HG03460 (cell line): ENCODE results near the gene CD300C.
"Not testable (repeated sequence)": the region's sequence is repeated elsewhere in the genome, so short reads cannot be mapped to it uniquely, and the experiment has no call there.

ENCODE experiments used
- ATAC-seq: cut with Tn5 transposase; IDR thresholded peaks from one replicate; pipeline ENCODE4 v1.9.1; 2021; ENCODE audit not compliant: unreplicated experiment

The CD300C gene

GRCh38 chr17:74514632-74515334 lies 31.1 kb downstream of the CD300C start:
- no peak for ATAC-seq

GRCh38 chr17:74513987-74514631 lies 31.8 kb downstream of the CD300C start:
- no peak for ATAC-seq

- peak; percentile 65 for ATAC-seq
These were observed 33.3 kb downstream of the CD300C start for GRCh38 chr17:74512624-74513091.

- ATAC-seq, result no peak
These were observed 33.9 kb downstream of the CD300C start for GRCh38 chr17:74512036-74512435.

- ATAC-seq, result no peak
These were observed 37.8 kb downstream of the CD300C start for GRCh38 chr17:74508156-74508555.

- not testable (repeated sequence) for ATAC-seq
These were observed 42.0 kb downstream of the CD300C start for GRCh38 chr17:74503949-74504348.

GRCh38 chr17:74502861-74503260 lies 43.1 kb downstream of the CD300C start:
- no peak for ATAC-seq

GRCh38 chr17:74499992-74500391 lies 45.9 kb downstream of the CD300C start:
- no peak for ATAC-seq

- no peak for ATAC-seq
These were observed 48.4 kb downstream of the CD300C start for GRCh38 chr17:74497471-74497870.

GRCh38 chr17:74493331-74493833 lies 52.5 kb downstream of the CD300C start:
- no peak for ATAC-seq

- no peak for ATAC-seq
These were observed 54.3 kb downstream of the CD300C start for GRCh38 chr17:74491626-74492025.
